Heart right ventricle (tissue), 16 donors: ENCODE measurements around the gene ABCF3. TPM values are rescaled to one million over a fixed set of nuclear protein-coding genes. Genes with fewer than 3 reads are reported as not detected.

Experiments used
- ATAC-seq, 8 donors: fragments of 200-7000 bp; cut with Tn5 transposase; one replicate each; pipeline ENCODE4 v1.9.1; 2020; ENCODE audit warnings: mild to moderate bottlenecking in 8 of 8, moderate library complexity in 8 of 8, moderate number of reproducible peaks in 1 of 8
- DNase-seq, 2 donors: peaks; one replicate each; pipeline ENCODE4 v3.0.0-alpha.2; 2020
- H3K27ac ChIP-seq, 10 donors: fragments of 200-600 bp; sonication (generic) in 2 of 10; one replicate each; pipeline versions ENCODE4 v1.5.0 to v1.8.0; 2020 to 2022; ENCODE audit warnings: mild to moderate bottlenecking in 3 of 10
- H3K27me3 ChIP-seq, 7 donors: fragments of 200-600 bp; one replicate each; pipeline ENCODE4 v1.8.0; 2021 to 2022; ENCODE audit warnings: mild to moderate bottlenecking in 2 of 7
- H3K36me3 ChIP-seq, 9 donors: fragments of 200-600 bp; sonication (generic) in 1 of 9; one replicate each; pipeline versions ENCODE4 v1.5.0 to v1.8.0; 2020 to 2022; ENCODE audit warnings: mild to moderate bottlenecking in 2 of 9
- H3K4me1 ChIP-seq, 9 donors: fragments of 200-600 bp; sonication (generic) in 1 of 9; one replicate each; pipeline versions ENCODE4 v1.5.0 to v1.8.0; 2020 to 2022; ENCODE audit warnings: mild to moderate bottlenecking in 4 of 9
- H3K4me3 ChIP-seq, 10 donors: fragments of 200-600 bp; sonication (generic) in 2 of 10; one replicate each; pipeline versions ENCODE4 v1.5.0 to v1.8.0; 2020 to 2022; ENCODE audit warnings: mild to moderate bottlenecking in 7 of 10, moderate library complexity in 2 of 10
- H3K9me3 ChIP-seq, 11 donors: fragments of 200-600 bp in 10 of 11; sonication (generic) in 2 of 11; one replicate each; pipeline versions ENCODE4 v1.5.0 to v1.8.0; 2013 to 2022; ENCODE audit warnings: mild to moderate bottlenecking in 2 of 11, control low read depth in 1 of 11, moderate library complexity in 1 of 11
- WGBS, 2 donors: extraction: QIAGEN DNeasy Blood & Tissue Kit; methylation state at CpG; one replicate each; pipeline ENCODE4 v1.1.7; 2013; ENCODE audit warnings: inconsistent platforms in 1 of 2; 5-methylcytosine and 5-hydroxymethylcytosine counted together
- intact Hi-C, 10 donors: fragments of 100-400 bp; cut with DNase I; formaldehyde crosslinking; loops; one replicate each; pipeline versions ENCODE4 v1.11.1 to v1.14.2; 2022
- polyA plus RNA-seq, 2 donors: library from polyadenylated mRNA; stranded (reverse); fragments of 200-250 nt; gene quantifications; one replicate each; pipeline ENCODE4 v1.2.3, GENCODE V29; 2013
- total RNA-seq, 10 donors: library from RNA; stranded (reverse); fragmentation: NEBNext Ultra II Directional in 3 of 10; extraction: Animal tissue kit (Norgen Biotek cat#: 25700) in 3 of 10; gene quantifications; one replicate each; pipeline versions ENCODE4 v1.2.1 to v1.2.4, GENCODE V29; 2021 to 2023
- TF ChIP-seq, protein P1 (sequence below), 9 donors: fragments of 200-600 bp; sonication (generic) in 2 of 9; IDR thresholded peaks; one replicate each; pipeline versions ENCODE4 v1.5.0 to v1.8.0; 2021 to 2022; ENCODE audit warnings: antibody characterized with exemption in 9 of 9, mild to moderate bottlenecking in 5 of 9, moderate library complexity in 1 of 9
- donor health status: Arrhythmogenic right ventricular cardiomyopathy.
- donor health status: ischemic (EF 13 %, LVEDD 7.1; RV severe dilation, severe dysfunction).
- donor health status: healthy with polysubstance abuse.
- donor health status: DM: no; HTN: yes; CAD: no.
- donor health status: DM: no; HTN: no; CAD: no.
- donor health status: ischemic (EF 25% LVEDD 6.9; RV normal size, moderate dysfunction).
- donor health status: ischemic (EF 25% LVEDD 5.7; RV mildly dilated, moderate dysfunction).
- donor health status: healthy.
- donor health status: DM: yes; HTN: yes; CAD: no.
- donor health status: Ischemic cardiomyopathy.
- donor health status: ischemic (EF 35%, LVEDD 5.7; RV mildly dilated, moderate dysfunction).
- donor health status: nonischemic (EF 11% LVEDD 7.7; RV severe dilation, severe dysfunction).
- donor health status: DM: yes; HTN: yes; CAD: no.
- donor health status: PGD.
- donor health status: ischemic (EF 29% LVEDD 5.4; RV normal size, mild dysfunction).
- donor health status: nonischemic (EF 23%, LVEDD 6.1; RV moderate dilation, normal function).

The ABCF3 gene
- total and polyA plus RNA-seq, 12 donors = 60.1 to 90.7 (median 73.3) TPM

DNA sequence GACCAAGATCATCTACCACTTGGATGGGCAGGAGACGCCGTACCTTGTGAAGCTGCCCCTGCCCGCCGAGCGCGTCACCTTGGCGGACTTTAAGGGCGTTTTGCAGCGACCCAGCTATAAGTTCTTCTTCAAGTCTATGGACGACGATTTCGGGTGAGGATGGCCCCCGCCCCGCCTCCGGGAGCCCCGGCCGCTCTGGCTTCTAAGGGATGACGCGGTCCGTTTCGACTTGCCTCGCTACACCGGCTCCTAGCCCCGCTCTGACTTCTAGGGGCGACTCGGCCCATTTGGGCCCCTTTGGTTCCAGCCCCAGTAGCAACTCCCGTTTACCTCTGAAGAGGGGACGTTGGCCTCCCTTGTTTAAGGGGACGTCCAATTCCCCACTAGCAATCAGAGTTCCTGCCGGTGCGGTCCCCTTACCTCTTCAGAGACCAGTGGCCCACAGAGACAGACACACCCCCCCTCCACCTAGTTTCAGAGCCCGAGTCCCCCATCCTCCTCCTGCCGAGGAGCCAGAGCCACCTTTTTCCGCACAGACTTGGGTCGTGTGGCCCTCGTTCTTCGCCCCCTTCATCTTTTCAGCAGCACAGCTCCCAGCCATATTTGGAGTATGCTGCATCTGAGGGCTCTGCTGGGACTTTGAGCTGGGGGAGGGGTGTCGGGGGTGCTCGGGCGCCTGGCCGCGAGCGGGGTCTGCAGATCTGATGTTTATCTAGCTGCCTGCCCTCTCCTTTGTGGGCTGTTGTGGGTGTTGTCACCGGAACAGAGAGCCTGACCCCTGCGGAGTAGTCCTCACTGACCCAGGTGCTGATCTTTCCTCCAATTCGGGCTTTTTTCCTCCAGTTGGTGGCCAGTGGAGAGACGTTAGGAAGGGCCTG lies 30.1 kb upstream of the ABCF3 start:
- Histone ChIP-seq H3K4me3 (peak overlapping the region; percentile 87 to 99 (median 97)), H3K27me3 (no peaks in the 10 kb centered on the region), H3K27ac (peak overlapping the region; percentile 91 to 99 (median 96)), H3K36me3 (no peaks in the 10 kb centered on the region), H3K4me1 (peaks cover 30 to 61% (median 50%) of the 10 kb centered on the region in 9 donors), H3K9me3 (no peaks in the 10 kb centered on the region)
- 0% methylated on average over 47 of the region's 47 CpGs for WGBS, 2 donors
- intact Hi-C loops = loop anchor here in 4 of 10 donors (2.0 to 10.0 kb wide), 5 partner anchors 19 to 159 kb away; partner anchors contain the start of genes EIF2B5 (in 3 of the 4), ALG3 (in 2 of the 4), AP2M1 (in 2 of the 4) and EEF1AKMT4 (in 2 of the 4)
- peak in 7 of 8 donors; percentile 2 to 52 (median 22) for ATAC-seq
- peak; percentile 31 to 51 for DNase-seq
- TF ChIP-seq, protein P1, sequence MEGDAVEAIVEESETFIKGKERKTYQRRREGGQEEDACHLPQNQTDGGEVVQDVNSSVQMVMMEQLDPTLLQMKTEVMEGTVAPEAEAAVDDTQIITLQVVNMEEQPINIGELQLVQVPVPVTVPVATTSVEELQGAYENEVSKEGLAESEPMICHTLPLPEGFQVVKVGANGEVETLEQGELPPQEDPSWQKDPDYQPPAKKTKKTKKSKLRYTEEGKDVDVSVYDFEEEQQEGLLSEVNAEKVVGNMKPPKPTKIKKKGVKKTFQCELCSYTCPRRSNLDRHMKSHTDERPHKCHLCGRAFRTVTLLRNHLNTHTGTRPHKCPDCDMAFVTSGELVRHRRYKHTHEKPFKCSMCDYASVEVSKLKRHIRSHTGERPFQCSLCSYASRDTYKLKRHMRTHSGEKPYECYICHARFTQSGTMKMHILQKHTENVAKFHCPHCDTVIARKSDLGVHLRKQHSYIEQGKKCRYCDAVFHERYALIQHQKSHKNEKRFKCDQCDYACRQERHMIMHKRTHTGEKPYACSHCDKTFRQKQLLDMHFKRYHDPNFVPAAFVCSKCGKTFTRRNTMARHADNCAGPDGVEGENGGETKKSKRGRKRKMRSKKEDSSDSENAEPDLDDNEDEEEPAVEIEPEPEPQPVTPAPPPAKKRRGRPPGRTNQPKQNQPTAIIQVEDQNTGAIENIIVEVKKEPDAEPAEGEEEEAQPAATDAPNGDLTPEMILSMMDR (IDR thresholded peaks at IDR 0.05) = no peak

DNA sequence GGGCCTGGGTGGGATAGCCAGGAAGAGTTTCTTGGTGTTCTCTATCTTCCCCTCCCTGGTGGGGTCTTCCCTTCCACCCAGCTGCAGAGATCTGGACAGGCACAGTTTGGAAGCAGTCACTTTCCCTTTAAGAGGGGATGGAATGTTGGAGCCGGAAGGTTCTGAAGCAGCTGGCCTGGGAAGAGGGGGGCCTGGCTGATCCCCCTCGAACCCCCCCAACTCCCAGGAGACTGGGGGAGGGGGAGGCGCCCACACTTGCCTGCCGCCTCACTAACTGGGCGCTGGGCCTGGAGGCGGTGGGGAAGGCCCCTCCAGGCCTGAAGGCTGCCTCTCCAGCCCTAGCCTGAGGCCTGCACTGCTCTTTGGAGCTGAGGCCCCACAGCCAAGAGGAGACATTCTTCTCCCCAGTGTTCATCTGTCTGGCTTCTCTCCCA lies 29.5 kb upstream of the ABCF3 start:
- WGBS, 2 donors = 0 to 6% methylated on average over 6 of the region's 6 CpGs
- peak; percentile 70 to 81 for DNase-seq
- H3K9me3 ChIP-seq = no peaks in the 10 kb centered on the region
- intact Hi-C loops = loop anchor here in 4 of 10 donors (2.0 to 10.0 kb wide), 4 partner anchors 18 to 158 kb away; partner anchors contain the start of genes ALG3 (in 2 of the 4), AP2M1 (in 2 of the 4), EEF1AKMT4 (in 2 of the 4) and EIF2B5 (in 1 of the 4)
- H3K27me3 ChIP-seq = no peaks in the 10 kb centered on the region
- TF ChIP-seq, protein P1 (IDR thresholded peaks at IDR 0.05) = no peak
- peak overlapping the region; percentile 91 to 99 (median 96) for H3K27ac ChIP-seq
- peak overlapping the region; percentile 87 to 99 (median 97) for H3K4me3 ChIP-seq
- peaks cover 0 to 1% (median 0%) of the 10 kb centered on the region in 9 donors for H3K36me3 ChIP-seq
- ATAC-seq = peak; percentile 61 to 86 (median 78)
- H3K4me1 ChIP-seq = peaks cover 33 to 68% (median 55%) of the 10 kb centered on the region in 9 donors

DNA sequence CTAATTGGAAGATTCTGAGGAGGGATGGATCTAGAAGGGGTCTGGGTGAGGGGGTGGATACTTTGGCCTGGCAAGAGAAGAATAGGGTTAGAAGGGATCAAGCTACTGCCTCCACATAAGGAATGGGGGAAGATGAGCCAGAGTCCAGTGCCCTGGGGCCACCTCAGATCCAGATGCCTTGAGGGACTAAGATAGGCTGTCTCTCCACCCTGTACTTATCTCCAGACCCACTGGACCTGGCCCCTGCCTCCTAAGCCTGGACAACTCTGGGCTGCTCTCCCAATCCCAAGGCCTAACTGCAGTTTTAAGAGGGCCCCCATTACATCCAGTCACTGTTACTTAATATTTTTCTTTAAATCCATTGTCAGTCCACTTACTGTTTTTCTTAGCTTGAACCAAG lies 28.8 kb upstream of the ABCF3 start:
- TF ChIP-seq, protein P1 (IDR thresholded peaks at IDR 0.05) = no peak
- Histone ChIP-seq H3K36me3 (peaks cover 0 to 6% (median 0%) of the 10 kb centered on the region in 9 donors), H3K9me3 (no peaks in the 10 kb centered on the region), H3K4me3 (peak overlapping the region; percentile 87 to 99 (median 97)), H3K4me1 (peaks cover 35 to 74% (median 60%) of the 10 kb centered on the region in 9 donors), H3K27ac (peak overlapping the region; percentile 91 to 99 (median 96)), H3K27me3 (no peaks in the 10 kb centered on the region)
- intact Hi-C loops = loop anchor here in 4 of 10 donors (2.0 to 10.0 kb wide), 4 partner anchors 18 to 158 kb away; partner anchors contain the start of genes ALG3 (in 2 of the 4), AP2M1 (in 2 of the 4), EEF1AKMT4 (in 2 of the 4) and EIF2B5 (in 1 of the 4)
- no peak for DNase-seq
- ATAC-seq = peak in 1 of 8 donors; percentile 3

DNA sequence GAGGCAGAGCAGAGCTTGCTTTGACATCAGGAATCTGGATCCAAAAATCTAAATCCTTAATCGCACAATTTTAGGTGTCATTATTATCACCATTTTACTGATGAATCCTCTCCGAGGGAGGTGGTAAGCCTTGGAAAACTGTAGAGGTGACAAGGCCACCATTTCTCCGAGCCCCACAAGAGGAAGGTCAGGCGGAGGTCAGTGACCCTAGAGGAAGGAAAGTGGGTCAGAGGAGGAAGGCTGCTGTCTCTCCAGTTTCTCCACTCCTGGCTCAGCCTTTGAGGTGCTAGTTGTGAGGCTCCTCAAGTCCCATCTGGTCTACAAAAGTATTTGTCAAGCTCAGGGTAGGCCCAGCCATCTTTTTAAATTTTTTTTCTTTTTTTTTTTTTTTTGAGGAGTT lies 27.6 kb upstream of the ABCF3 start:
- Histone ChIP-seq H3K4me1 (peaks cover 35 to 85% (median 65%) of the 10 kb centered on the region in 9 donors), H3K27me3 (no peaks in the 10 kb centered on the region), H3K9me3 (no peaks in the 10 kb centered on the region), H3K27ac (peak overlapping the region; percentile 17 to 99 (median 94)), H3K36me3 (peaks cover 0 to 18% (median 3%) of the 10 kb centered on the region in 9 donors), H3K4me3 (peak overlapping the region in 2 of 10 donors; percentile 7 to 9)
- TF ChIP-seq, protein P1 (IDR thresholded peaks at IDR 0.05) = no peak
- ATAC-seq = no peak
- 56 to 58% methylated on average over 4 of the region's 4 CpGs for WGBS, 2 donors
- no peak for DNase-seq
- intact Hi-C loops = loop anchor here in 2 of 10 donors (5.0 to 10.0 kb wide), 2 partner anchors 89 to 156 kb away; partner anchors contain the start of genes ALG3 (in 2 of the 2), EEF1AKMT4 (in 2 of the 2) and EIF4G1 (in 1 of the 2)
